Activated CD4-positive, alpha-beta T cell treated with anti-CD3 and anti-CD28 coated beads for 48 hours (primary cell): ENCODE results near the gene OSCP1.
A peak's percentile ranks its signal among the peaks of the same experiment; 100 is the strongest.

Experiments
- DNase-seq: peaks from one replicate; pipeline ENCODE4 v3.0.0-alpha.2; 2020

OSCP1 gene

DNA sequence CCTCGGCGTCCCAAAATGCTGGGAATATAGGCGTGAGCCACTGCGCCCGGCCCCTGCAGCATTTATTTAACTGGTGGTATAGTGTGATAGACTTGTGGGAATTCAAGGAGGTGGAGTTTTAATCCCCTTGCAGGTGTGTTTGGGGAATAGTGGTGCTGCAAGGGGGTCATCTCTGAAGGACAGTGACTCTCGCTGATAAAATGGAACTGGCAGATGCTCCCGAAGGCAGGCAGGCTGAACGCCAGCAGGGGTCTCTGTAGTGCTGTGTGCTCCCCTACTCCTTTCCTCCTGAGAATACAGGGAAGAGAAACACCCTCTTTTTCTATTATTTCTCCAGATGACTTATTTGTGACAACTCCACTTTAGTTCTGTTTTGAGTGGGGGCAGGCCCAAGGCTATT is 4.0 kb downstream of the OSCP1 start:
- peak; percentile 35 for DNase-seq

DNA sequence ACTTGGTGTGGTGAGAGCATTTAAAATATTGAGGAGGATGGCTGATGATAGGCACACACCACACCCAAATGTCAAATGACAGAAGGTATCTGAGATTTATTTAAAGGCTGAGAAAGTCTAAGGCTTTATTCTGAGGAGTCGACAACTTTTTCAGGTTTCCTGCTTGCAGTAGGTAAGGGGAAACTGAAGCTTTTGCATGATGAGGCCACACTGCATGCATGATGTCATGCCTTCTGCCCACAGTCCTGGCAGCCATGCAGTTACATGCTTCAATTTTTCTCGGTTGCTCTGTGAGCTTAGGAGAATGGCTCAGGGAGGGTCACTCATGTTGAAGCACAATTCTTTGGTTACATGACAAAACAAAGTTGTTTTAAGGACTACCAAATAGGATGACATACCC is 7.0 kb downstream of the OSCP1 start:
- DNase-seq, result no peak

DNA sequence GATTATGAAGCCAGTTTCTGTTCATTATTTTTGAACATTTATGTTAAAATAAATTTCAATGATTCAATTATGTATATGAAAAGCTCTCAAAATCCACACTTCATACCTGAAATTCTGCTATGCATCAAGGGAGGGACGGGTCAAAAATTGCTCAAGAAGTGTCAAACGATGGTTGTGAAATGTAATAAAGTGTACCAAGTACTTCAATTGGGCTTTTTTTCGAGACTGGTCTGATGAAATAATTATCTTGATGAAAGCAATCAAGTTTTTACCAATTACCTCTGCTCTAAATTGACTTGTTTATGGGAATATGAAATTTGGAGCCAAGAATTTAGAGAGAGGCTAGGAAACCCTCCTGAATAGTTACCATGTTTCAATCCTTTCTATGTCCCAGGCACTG is 7.9 kb downstream of the OSCP1 start:
- no peak for DNase-seq

DNA sequence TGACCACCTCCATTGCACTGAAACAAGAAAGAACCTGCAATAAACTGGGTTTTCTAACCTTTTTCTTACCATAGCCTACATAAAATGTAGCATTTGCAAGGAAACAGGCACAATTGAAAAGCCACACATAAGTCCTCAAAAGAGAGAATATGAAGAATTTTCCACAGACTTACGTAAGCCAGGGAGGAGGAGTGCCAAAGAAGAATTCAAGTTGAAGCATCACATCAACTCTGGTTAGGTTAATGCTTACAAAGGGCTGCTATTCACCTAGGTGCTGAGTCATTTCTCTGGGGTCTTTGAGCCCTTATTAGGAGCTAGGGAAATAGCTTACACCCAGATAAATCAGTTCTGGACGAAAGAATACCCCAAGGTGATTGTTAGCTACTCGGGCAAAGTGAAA is 9.6 kb downstream of the OSCP1 start:
- no peak for DNase-seq

DNA sequence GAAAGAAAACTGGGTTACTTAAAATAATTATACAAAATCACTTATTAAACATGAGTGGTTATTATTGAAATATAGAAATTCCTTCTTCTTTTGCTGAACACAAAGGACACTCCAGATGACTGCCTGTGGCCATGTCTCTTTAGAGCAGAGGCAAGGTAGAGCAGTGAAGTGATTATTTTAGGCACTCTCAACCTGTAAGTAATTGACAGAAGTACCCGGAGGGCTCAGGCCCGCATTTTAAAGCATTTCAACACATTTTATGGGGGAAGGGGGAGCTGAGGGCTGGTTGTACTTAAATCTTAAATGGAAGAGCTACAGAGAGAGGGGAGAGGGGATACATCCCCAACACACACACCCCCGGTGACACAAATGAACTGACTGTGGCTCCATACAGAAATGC is 10.2 kb downstream of the OSCP1 start:
- DNase-seq, result no peak

DNA sequence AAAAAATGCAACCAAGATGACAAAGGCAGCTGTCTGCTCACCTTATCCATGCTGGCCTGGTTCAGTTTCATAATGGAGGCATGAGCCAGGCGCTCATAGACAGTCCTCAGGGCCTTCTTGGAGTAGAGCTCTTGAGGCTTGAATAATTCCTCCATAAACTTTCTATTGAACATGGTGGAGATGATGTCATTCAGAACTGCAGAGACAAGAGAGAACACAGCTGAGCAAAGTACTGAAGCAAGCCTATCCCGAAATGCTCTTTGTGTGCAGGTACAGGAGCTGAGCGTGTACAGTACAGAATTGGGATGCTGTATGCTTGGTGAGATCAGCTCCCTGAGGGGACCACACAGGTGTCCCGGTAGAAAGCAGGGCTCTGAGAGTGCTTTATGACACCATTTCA is 11.5 kb downstream of the OSCP1 start:
- DNase-seq, result no peak

DNA sequence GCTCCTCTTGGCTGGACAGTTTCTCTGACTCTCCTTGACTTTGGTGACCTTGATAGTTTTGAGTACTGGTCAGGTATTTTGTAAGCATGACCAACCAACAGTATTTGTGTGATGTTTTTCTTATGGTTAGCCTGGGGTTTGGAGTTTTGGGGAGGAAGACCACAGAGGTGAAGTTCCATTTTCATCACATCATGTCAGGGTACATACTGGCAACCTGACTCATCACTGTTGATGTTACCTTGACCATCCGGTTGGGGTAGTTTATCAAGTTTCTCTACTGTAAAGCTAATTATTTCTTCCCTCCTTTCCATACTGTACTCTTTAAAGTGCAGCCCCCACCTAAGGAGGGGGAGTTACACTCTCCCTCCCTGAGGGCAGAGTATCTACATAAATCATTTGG is 13.4 kb downstream of the OSCP1 start:
- no peak for DNase-seq

DNA sequence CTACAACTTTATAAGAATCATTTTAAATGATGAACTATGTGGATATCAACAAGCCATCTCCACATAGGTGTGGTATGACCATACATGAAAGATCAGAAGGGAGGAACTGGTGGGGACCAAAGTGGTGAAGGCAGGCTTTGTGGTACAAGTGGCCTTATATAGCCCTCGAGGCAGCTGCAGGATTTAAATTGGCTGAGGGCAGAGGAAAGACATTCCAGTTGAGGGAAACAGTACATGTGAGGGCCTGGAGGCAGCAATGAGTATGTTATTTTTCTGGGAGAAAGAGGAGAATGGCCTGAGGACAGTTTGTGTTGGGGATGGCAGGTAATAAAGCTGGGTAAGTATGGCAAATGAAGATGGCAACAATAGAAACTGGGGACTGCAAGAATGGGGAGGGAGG is 17.1 kb downstream of the OSCP1 start:
- no peak for DNase-seq

DNA sequence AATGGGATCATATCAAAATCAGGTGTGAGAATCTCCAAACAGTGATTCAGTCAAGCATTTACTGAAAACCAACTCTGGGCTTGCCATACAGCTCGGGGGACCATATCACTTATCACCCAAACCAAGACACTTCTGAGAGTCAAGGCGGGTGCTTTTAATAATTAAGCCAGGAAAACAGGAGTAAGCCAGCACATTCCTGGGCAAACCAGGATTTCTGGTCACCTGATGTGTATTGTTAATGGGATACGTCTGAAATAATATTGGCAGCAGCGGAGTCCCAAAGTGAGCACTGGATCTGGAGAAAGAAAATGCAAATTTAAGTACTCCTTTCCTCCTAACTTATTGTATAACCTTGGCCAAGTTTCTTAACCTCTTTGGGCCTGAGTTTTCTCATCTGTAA is 17.6 kb downstream of the OSCP1 start:
- DNase-seq, result no peak

DNA sequence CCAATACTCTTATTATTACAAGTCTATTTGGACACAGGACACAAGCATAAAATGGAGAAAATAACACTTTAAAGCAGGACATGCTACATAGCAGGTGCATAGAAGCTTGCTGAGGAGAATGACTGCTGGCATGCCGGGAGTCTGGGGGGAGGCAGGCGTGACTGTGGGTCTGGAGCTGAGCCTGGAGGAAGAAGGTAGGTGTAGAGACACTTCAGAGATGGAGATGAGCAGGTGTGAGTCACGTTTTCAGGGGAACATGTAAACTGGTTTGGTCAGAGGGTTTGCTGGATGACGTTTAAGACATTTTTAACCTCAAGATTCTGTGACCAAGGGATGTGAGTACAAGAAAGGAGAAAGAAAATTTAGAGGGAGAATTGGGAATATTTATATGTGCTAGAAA is 24.5 kb downstream of the OSCP1 start:
- DNase-seq, result peak; percentile 12

DNA sequence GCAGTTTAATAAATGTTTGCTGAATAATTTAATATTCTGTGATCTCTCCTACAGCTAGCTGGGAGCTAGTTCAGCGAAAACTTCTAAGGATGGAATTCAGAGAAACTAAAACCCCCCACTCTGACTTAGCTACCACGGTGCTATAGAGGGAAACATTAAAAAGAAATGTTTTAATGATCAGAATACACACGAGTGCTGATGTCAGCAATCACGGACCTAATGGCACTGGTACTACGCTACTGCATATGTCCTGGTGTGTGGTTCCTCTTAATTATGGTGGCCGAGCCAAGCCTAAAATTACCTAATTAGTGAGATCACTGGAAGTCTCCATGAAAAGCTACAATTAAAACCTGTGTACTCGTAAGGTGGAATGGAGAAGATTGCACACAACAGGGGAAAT is 28.6 kb downstream of the OSCP1 start:
- no peak for DNase-seq

DNA sequence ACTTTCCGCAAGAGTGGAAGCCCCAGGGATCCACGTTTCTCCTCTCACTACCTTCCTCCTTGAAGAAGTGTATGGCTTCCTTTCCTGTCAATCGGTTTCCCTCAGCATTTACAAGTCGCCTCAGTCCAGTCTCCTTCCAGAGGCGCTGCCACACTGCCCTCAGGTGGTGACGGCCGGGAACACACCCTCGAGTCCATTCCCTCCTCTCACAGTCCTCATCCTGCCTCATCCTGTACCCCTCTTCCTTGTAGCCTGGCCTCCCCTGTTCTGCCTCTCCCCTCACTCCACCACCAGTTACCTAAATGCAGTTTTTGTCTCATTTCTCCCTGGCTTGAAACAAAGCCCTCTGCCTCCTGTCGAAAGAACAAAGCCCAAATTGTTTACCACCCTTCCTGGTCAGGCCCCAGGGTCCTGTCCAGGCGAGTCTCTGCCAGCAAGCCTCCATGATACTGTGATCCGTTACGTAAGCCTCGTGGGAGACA is 29.4 kb downstream of the OSCP1 start:
- peak; percentile 96 for DNase-seq

DNA sequence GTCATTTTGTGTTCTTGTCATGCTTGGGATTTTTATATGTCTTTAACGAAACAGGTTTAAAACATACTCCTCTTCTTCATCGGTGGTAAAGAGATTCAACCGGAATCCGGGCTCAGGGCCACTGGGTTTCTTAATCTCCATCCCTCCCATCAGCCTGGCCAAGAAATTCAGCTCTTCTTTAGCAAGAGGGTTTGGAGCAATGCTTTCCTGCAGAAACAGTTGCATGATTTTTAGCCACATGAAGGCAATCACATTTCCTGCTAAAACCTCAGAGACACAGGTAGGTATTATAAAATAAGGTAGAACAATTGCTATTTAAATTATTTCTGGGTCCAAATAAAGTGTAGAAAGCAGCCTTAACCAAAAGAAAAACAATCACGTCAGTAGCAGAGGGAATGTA is 29.8 kb downstream of the OSCP1 start:
- no peak for DNase-seq

DNA sequence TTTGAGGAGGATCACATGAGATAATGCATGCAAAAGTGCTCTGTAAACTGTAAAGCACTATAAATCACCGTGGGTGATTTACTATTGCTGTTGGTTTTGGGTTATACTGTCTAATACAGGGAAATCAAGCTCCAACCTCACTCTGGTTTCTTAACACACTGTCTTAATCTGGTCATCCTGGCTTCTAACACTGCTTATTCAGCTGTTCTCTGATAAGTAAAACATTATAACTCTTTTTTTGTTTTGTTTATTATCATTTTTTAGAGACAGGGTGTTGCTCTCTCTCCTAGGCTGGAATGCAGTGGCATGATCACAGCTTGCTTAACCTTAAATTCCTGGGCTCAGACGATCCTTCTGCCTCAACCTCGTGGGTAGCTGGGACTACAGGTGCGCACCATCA is 30.7 kb downstream of the OSCP1 start:
- DNase-seq, result no peak

DNA sequence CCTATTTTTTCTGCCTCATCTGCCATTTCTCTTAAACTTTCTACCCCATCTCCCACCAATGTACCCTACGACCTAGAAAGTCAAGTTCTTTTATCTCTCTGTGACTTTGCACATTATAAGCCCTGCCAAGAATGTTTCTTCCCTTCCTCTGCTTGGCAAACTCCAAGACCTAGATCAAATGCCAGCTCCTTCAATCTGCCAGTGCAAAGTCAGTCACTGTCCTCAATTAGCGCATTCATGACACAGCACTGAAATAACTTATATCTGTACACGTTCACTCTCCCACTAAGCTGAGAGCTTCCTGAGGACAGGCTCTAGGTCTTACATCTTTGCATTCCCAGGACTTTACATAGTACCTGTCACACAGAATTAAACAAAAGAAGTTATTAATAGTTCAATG is 31.1 kb downstream of the OSCP1 start:
- no peak for DNase-seq

DNA sequence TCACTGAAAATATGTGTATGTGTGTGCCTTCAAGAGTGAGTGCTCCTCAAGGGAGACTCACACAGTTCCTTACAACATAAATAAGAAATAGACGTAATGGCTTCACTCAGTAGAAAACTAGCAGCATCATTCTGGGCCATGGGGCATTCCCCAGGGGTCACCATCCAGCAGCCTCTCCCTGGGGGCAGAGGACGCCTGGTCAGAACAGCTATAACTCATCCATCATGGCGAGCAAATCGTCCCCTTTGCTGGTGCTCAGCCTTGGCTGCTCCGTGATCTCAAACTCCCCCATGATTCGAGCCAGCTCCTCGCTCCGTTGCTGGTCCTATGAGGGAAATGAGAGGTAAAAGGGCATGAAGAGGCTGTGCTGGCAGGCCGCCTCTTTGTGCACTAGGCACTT is 32.3 kb downstream of the OSCP1 start:
- DNase-seq, result no peak

DNA sequence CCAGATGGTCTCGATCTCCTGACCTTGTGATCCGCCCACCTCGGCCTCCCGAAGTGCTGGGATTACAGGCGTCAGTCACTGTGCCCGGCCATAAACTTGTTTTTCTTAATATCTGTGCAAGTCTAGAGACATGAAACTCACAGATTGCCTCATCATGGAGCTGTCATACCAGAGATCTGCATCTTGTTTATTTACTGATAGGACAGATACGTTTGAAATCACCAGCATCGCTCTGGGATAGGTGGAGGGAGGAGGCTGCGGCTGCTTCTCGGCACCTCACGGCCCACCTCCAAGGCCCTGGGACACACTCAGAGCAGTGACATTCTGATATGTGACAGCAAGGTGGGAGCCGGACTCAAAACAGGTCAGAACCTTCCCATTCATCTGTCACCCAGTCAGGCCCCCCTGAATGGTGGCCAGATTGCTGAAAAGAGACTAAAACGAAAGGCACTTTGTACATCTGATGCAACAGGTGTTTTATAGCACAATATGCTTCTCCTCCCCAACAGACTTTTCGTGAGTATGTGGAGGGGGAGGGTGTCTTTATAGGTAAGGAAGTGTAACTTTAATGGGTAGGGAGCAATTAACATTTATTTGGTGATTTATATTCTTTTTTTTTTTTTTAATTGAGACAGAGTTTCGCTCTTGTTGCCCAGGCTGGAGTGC is 34.5 kb downstream of the OSCP1 start:
- DNase-seq, result no peak

DNA sequence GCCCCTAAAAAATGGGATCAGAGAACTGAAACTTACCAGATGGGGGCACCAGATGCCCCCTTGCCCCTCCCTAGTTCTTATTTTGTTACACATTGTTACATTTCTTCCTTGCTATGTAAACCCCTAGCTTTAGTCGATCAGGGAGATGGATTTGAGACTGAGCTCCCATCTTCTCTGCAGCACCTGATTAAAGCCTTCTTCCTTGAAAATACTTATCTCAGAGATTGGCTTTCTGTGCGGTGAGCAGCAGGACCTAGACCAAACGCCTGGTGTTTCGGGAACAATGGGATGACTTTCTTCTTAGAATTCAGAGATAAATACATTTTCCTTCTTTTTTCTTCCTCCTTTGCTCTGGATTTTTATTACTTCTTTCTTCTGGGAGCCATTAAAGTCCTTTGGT is 35.9 kb downstream of the OSCP1 start:
- DNase-seq, result no peak

DNA sequence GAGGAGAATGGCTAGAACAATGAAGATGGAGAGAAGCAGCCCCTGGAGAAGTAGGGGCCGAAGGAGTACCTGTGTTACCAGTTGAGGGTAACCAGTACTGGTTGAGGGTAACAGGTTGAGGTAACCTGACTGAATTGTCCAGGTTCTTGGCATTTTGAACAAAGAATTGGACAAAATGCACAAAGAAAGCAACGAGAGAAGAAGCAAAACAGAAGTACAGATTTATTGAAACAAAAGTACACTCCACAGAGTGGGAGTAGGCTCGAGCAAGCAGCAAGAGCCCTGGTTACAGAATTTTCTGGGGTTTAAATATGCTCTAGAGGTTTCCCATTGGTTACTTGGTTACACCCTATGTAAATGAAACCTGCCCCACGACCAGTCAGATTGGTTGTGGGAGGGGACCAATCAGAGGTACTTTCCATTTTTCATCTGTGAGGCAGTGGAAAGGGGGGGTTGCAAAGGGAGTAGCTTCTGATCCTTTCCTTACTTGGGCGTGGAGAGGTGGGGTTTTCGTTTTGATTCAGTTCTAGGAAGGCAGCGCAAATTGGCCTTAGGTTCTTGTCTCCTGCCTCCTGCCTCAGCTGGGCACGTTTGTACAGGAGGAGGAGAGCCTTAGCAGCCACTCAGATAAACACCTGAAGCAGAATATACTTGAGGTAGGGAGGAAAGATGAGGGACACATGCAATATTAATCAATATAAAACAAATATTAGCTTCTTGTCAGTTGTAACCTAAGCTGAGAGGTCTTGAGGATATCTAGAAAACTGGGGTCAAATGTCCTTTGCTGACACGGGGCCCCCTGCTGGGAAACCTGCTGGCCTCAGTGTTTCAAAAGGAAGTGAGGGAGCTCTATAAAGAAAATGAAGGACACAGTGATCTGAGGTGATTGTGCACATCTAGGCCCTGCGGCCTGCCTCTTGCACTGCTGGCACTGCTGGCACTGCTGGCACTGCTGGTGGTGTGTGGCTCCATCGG is 38.3 kb downstream of the OSCP1 start:
- peak; percentile 70 for DNase-seq

DNA sequence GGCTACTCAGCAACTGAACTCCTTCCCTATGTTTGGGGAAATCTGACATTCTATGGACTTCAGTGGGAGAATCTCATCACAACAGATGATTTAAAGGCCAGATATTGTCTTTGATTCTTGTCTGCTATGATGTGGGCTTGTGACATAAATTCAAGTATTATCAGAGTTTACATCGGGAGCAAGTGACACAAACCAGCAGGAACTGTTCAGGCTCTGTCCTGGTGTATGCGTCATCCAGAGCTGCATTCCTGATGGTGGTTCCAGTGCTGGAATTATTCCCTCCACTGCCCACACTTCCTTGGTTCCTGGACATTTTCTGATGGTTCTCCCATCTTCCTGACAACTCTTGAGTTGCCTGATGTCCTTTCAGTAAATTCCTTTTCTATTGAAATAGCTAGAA is 41.8 kb downstream of the OSCP1 start:
- DNase-seq, result no peak

DNA sequence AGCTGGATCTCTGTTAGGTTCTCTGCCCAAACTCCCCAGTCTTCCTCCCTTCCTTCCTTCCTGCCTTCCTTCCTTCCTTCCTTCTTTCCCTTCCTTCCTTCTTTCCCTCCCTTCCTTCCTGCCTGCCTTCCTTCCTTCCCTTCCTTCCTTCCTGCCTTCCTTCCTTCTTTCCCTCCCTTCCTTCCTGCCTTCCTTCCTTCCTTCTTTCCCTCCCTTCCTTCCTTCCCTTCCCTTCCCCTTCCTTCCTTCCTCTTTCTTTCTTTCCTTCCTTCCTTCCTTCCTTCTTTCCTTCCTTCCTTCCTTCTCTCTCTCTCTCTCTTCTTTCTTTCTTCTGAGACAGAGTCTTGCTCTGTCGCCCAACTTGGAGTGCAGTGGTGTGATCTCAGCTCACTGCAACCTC is 43.8 kb downstream of the OSCP1 start:
- no peak for DNase-seq

DNA sequence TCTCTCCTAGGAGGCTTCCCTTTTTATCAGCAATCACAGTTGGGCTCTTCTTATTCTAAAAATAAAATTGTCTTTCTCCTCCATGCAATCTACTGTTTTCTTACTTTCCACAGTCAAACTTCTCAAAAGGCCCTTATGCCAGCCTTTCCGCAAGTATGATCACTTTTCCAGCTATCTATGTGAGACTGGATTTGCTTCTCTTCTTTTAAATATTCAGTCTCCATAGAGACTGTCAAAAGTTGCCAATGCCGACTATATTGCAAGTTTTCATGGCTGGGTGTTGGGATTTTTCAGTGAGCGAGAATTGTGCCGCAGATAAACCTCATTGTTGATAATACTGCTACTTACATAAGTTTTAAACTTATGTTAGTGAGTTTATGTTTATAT is 47.8 kb downstream of the OSCP1 start:
- DNase-seq, result no peak

DNA sequence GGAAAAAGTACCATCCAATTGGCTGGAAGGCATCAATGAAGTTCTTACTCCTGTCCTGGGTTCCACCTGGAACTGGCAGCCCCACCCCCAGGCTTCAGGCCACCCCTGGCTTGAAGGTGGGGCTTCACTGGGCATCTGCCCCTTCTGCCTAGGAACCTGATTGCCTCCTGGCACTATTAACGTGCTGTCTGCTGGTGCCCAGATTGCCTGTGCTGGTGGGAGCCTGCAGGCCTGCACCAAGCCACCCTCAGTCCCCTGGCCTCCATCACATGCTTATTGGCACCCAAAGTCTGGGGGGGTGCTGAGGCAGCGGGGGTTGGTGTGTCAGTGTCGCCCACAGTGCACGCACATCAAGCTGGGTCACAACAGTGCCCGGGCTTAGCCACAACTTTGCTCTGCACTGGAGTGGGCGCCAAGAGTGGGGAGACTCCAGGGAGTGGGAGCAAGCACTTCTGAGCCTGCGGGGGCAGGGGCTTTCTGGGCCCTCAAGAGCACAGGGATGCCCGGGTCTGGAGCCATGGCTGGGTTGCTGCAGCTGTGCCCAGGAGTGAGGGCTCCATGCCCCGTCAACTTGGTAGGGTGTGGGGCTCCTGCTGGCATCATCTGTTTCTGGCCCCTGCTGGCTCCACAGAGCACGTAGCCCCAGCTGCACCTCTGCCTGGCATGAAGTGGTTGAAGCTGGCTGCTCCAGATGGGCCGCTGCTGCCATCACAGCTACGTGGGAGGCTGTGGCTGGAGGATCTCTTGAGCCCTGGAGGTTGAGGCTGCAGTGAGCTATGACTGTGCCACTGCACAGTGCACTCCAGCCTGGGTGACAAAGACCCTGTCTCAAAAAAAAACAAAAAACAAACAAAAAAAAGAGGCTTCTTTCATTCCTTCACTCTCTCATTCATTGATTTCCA is 48.4 kb downstream of the OSCP1 start:
- no peak for DNase-seq
